Measurements from ENCODE around the gene LDLRAD4.

The LDLRAD4 gene

GRCh38 chr18:13611142-13611600, 392.6 kb downstream of the LDLRAD4 start:
- Mint-ChIP-seq H3K9me3 (no peaks in the 10 kb centered on the region), H3K27me3 (ENCODE audit: low read depth) (peaks cover 63% of the 10 kb centered on the region), H3K27ac (no peak overlapping the region), H3K4me1 (peaks cover 33% of the 10 kb centered on the region), H3K4me3 (peak overlapping the region; percentile 47 to 54 (median 52)), H3K36me3 (ENCODE audit: low read depth) (no peaks in the 10 kb centered on the region)
- TF ChIP-seq, protein P1, sequence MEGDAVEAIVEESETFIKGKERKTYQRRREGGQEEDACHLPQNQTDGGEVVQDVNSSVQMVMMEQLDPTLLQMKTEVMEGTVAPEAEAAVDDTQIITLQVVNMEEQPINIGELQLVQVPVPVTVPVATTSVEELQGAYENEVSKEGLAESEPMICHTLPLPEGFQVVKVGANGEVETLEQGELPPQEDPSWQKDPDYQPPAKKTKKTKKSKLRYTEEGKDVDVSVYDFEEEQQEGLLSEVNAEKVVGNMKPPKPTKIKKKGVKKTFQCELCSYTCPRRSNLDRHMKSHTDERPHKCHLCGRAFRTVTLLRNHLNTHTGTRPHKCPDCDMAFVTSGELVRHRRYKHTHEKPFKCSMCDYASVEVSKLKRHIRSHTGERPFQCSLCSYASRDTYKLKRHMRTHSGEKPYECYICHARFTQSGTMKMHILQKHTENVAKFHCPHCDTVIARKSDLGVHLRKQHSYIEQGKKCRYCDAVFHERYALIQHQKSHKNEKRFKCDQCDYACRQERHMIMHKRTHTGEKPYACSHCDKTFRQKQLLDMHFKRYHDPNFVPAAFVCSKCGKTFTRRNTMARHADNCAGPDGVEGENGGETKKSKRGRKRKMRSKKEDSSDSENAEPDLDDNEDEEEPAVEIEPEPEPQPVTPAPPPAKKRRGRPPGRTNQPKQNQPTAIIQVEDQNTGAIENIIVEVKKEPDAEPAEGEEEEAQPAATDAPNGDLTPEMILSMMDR (IDR thresholded peaks at IDR 0.05; ENCODE audit: unreplicated experiment in 3 of 3) = no peak

- Mint-ChIP-seq H3K27ac (no peak overlapping the region), H3K4me3 (peak overlapping the region; percentile 47 to 54 (median 52)), H3K27me3 (ENCODE audit: low read depth) (peaks cover 63% of the 10 kb centered on the region), H3K4me1 (peaks cover 33% of the 10 kb centered on the region), H3K9me3 (no peaks in the 10 kb centered on the region), H3K36me3 (ENCODE audit: low read depth) (no peaks in the 10 kb centered on the region)
- TF ChIP-seq, protein P1 (IDR thresholded peaks at IDR 0.05; ENCODE audit: unreplicated experiment in 3 of 3) = no peak
These were observed 393.1 kb downstream of the LDLRAD4 start for GRCh38 chr18:13611601-13612195.

DNA sequence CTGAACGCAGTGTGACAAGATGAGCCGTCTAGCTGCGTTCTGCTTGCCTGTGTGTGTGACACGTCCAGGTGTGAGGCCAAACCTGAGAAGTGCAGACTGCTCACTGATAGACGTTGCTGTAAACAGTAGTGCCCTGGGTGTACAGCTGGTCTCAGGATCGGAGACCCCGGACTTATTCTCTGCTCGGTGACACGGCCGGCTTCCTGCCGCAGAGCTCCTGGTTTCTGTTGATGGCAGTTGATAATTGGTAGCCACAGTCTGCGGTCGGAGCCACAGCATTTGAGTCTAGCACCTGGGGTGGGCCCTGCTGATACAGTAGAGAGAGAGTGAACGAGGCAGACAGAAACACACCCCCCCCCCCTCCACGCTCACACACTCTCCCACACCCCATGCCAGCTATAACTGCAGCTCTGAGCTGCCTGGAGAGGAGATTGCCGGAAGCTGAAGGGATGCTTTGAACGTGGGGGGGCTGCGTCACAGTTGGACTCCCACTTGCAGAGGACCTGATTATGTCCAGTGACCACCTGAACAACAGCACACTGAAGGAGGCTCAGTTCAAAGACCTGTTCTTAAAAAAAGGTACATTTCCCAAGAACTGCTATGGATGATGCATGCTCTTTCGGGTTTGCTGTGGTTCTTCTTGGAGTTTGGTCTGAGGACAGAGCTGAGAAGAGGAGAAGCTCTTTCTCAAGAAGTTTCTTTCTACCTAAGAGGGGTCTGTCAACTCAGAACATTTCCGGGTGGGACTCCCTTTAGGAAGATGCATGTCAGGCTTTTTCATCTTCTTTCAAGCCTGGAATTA, 393.8 kb downstream of the LDLRAD4 start:
- Mint-ChIP-seq H3K4me3 (peak overlapping the region in 2 of 3 experiments; percentile 47 to 54), H3K27me3 (ENCODE audit: low read depth) (peaks cover 62% of the 10 kb centered on the region), H3K9me3 (no peaks in the 10 kb centered on the region), H3K27ac (no peak overlapping the region), H3K36me3 (ENCODE audit: low read depth) (no peaks in the 10 kb centered on the region), H3K4me1 (peaks cover 33% of the 10 kb centered on the region)
- TF ChIP-seq, protein P1 (IDR thresholded peaks at IDR 0.05; ENCODE audit: unreplicated experiment in 3 of 3) = no peak

GRCh38 chr18:13613099-13613498, 394.5 kb downstream of the LDLRAD4 start:
- Mint-ChIP-seq H3K36me3 (ENCODE audit: low read depth) (no peaks in the 10 kb centered on the region), H3K9me3 (no peaks in the 10 kb centered on the region), H3K27me3 (ENCODE audit: low read depth) (peaks cover 59% of the 10 kb centered on the region), H3K4me1 (peaks cover 33% of the 10 kb centered on the region), H3K4me3 (no peak overlapping the region), H3K27ac (no peak overlapping the region)
- TF ChIP-seq, protein P1 (IDR thresholded peaks at IDR 0.05; ENCODE audit: unreplicated experiment in 3 of 3) = no peak

- Mint-ChIP-seq H3K27me3 (ENCODE audit: low read depth) (peaks cover 56% of the 10 kb centered on the region), H3K9me3 (no peaks in the 10 kb centered on the region)
These were observed 395.3 kb downstream of the LDLRAD4 start for GRCh38 chr18:13613591-13614501.

More at GRCh38 chr18:13613591-13614501, 395.3 kb downstream of the LDLRAD4 start:
- H3K27ac Mint-ChIP-seq = no peak overlapping the region
- no peak overlapping the region for H3K4me3 Mint-ChIP-seq
- peaks cover 33% of the 10 kb centered on the region for H3K4me1 Mint-ChIP-seq
- no peaks in the 10 kb centered on the region for H3K36me3 Mint-ChIP-seq (ENCODE audit: low read depth)
- TF ChIP-seq, protein P1 (IDR thresholded peaks at IDR 0.05; ENCODE audit: unreplicated experiment in 3 of 3) = no peak

Measured in nephron (organoid).